VCaP (cell line): ENCODE measurements around the gene NPAS2.
A peak's percentile ranks its signal among the peaks of the same experiment; 100 is the strongest.

Experiments
- H3K27ac ChIP-seq: fragments of 450-650 bp; 2 replicates; pipeline ENCODE4 v1.5.1; 2017
- CTCF ChIP-seq: fragments of 450-650 bp; conservative IDR thresholded peaks from 2 replicates; pipeline ENCODE4 v1.5.1; 2017; ENCODE audit warnings: mild to moderate bottlenecking, moderate library complexity

Gene NPAS2

GRCh38 chr2:100983201-100983600 lies 163.3 kb downstream of the NPAS2 start:
- no peak overlapping the region for H3K27ac ChIP-seq
- no peak for TF ChIP-seq CTCF

GRCh38 chr2:100983684-100984310 lies 163.9 kb downstream of the NPAS2 start:
- H3K27ac ChIP-seq = no peak overlapping the region
- no peak for TF ChIP-seq CTCF

- no peak overlapping the region for H3K27ac ChIP-seq
- TF ChIP-seq CTCF = peak; percentile 86
Observed at GRCh38 chr2:100984892-100985307, 165.0 kb downstream of the NPAS2 start.

- TF ChIP-seq CTCF = no peak
- no peak overlapping the region for H3K27ac ChIP-seq
Observed at GRCh38 chr2:100986157-100986556, 166.2 kb downstream of the NPAS2 start.

- no peak for TF ChIP-seq CTCF
- H3K27ac ChIP-seq = no peak overlapping the region
Observed at GRCh38 chr2:100987536-100987935, 167.6 kb downstream of the NPAS2 start.

GRCh38 chr2:100987974-100988373 lies 168.0 kb downstream of the NPAS2 start:
- no peak for TF ChIP-seq CTCF
- no peak overlapping the region for H3K27ac ChIP-seq

GRCh38 chr2:100988630-100989417 lies 168.9 kb downstream of the NPAS2 start:
- TF ChIP-seq CTCF = no peak

More at GRCh38 chr2:100988630-100989417, 168.9 kb downstream of the NPAS2 start:
- H3K27ac ChIP-seq = no peak overlapping the region
